ENCODE results near the gene SLC25A10.

GRCh38 chr17:81695211-81695610 is 16.9 kb upstream of the SLC25A10 start:
- TF ChIP-seq SUZ12 (IDR thresholded peaks at IDR 0.05; ENCODE audit: extremely low read depth, insufficient read depth, insufficient read length) (no peak), ZNF274 (IDR thresholded peaks at IDR 0.05; ENCODE audit: low read depth, low read length) (no peak)

All from NT2/D1 (cell line).